ENCODE measurements around the gene FBXL19. TPM values are rescaled to one million over a fixed set of nuclear protein-coding genes. Genes with fewer than 3 reads are reported as not detected.

Gene FBXL19
- polyA plus RNA-seq, 1 of the 3 experiments (the other 2 are of a cell fraction), result 20.6 TPM

DNA sequence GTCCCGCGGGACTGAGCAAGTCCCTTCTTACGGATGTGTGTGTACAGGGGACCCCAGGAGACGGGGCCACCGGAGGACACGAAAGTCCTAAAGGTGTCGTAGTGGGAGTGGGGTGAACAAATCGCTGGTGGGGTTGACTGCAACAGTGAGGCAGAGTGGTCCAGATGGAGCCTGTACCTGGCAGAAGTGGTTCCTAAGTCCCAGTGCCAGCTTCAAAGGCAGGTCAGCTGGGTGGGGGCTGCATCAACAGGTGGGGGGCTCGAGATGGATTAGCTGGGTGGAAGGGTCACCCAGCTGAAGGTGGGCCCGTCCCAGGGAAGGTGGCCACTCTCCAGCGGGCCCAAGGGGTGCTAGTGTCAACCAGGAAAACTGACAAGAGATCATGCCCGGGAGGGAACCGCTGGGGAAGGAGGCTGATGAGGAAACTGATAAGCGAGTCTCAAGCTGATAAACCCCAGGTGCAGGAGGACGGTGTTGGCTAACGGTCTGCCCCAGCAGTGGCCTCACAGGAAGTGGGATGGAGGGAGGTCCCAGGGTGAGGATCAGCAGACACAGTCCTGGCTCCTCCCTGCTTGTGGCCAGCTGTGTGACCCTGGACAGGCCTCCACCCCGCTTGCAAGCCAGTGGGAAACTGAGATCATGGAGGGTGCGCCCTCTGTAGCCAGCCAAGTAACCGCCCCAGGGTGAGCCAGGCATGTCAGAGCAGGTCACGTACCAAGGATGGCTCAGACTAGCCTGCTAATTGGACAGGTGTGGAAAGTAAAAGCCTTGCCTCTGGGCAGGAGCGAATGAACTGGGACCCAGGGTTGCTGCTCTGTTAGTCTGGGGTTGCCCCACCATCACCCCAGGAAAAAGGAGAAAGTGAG is 26.5 kb downstream of the FBXL19 start (continued):
- no peak for TF ChIP-seq EZH2phosphoT487 (IDR thresholded peaks at IDR 0.05; ENCODE audit: borderline replicate concordance, low read depth)
- TF ChIP-seq GABPA (IDR thresholded peaks at IDR 0.05; ENCODE audit: low read depth), result no peak
- TF ChIP-seq, protein P1, sequence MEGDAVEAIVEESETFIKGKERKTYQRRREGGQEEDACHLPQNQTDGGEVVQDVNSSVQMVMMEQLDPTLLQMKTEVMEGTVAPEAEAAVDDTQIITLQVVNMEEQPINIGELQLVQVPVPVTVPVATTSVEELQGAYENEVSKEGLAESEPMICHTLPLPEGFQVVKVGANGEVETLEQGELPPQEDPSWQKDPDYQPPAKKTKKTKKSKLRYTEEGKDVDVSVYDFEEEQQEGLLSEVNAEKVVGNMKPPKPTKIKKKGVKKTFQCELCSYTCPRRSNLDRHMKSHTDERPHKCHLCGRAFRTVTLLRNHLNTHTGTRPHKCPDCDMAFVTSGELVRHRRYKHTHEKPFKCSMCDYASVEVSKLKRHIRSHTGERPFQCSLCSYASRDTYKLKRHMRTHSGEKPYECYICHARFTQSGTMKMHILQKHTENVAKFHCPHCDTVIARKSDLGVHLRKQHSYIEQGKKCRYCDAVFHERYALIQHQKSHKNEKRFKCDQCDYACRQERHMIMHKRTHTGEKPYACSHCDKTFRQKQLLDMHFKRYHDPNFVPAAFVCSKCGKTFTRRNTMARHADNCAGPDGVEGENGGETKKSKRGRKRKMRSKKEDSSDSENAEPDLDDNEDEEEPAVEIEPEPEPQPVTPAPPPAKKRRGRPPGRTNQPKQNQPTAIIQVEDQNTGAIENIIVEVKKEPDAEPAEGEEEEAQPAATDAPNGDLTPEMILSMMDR (IDR thresholded peaks at IDR 0.05), result no peak
- no peak for TF ChIP-seq NFIC (IDR thresholded peaks at IDR 0.05; ENCODE audit: borderline replicate concordance)
- peak; percentile 47; the same call in 1 of the 2 replicates for TF ChIP-seq TCF12 (IDR thresholded peaks at IDR 0.05)
- TF ChIP-seq RFX5 (IDR thresholded peaks at IDR 0.05; ENCODE audit: low read length), result no peak
- no peak for TF ChIP-seq YY1 (IDR thresholded peaks at IDR 0.05; ENCODE audit: low read depth)
- TF ChIP-seq ZBTB33 (IDR thresholded peaks at IDR 0.05; ENCODE audit: borderline replicate concordance, low read depth), result no peak
- TF ChIP-seq POLR2AphosphoS5 (IDR thresholded peaks at IDR 0.05; ENCODE audit: low read depth, low read length), result peak; percentile 91
- TF ChIP-seq, protein P2, sequence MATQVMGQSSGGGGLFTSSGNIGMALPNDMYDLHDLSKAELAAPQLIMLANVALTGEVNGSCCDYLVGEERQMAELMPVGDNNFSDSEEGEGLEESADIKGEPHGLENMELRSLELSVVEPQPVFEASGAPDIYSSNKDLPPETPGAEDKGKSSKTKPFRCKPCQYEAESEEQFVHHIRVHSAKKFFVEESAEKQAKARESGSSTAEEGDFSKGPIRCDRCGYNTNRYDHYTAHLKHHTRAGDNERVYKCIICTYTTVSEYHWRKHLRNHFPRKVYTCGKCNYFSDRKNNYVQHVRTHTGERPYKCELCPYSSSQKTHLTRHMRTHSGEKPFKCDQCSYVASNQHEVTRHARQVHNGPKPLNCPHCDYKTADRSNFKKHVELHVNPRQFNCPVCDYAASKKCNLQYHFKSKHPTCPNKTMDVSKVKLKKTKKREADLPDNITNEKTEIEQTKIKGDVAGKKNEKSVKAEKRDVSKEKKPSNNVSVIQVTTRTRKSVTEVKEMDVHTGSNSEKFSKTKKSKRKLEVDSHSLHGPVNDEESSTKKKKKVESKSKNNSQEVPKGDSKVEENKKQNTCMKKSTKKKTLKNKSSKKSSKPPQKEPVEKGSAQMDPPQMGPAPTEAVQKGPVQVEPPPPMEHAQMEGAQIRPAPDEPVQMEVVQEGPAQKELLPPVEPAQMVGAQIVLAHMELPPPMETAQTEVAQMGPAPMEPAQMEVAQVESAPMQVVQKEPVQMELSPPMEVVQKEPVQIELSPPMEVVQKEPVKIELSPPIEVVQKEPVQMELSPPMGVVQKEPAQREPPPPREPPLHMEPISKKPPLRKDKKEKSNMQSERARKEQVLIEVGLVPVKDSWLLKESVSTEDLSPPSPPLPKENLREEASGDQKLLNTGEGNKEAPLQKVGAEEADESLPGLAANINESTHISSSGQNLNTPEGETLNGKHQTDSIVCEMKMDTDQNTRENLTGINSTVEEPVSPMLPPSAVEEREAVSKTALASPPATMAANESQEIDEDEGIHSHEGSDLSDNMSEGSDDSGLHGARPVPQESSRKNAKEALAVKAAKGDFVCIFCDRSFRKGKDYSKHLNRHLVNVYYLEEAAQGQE (IDR thresholded peaks at IDR 0.05; ENCODE audit: low read depth, low read length), result no peak
- no peak for TF ChIP-seq IRF3 (IDR thresholded peaks at IDR 0.05; ENCODE audit: low read depth, low read length)
- no peak for TF ChIP-seq CHD2 (IDR thresholded peaks at IDR 0.05; ENCODE audit: low read length, partially characterized antibody)
- TF ChIP-seq JUND (IDR thresholded peaks at IDR 0.05), result no peak
- TF ChIP-seq FOSL2 (IDR thresholded peaks at IDR 0.05; ENCODE audit: borderline replicate concordance, low read depth), result no peak
- no peak for TF ChIP-seq RAD21 (IDR thresholded peaks at IDR 0.05; ENCODE audit: low read length)
- TF ChIP-seq, protein P3, sequence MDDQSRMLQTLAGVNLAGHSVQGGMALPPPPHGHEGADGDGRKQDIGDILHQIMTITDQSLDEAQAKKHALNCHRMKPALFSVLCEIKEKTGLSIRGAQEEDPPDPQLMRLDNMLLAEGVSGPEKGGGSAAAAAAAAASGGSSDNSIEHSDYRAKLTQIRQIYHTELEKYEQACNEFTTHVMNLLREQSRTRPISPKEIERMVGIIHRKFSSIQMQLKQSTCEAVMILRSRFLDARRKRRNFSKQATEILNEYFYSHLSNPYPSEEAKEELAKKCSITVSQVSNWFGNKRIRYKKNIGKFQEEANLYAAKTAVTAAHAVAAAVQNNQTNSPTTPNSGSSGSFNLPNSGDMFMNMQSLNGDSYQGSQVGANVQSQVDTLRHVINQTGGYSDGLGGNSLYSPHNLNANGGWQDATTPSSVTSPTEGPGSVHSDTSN (IDR thresholded peaks at IDR 0.05), result peak; percentile 8
- no peak for TF ChIP-seq NRF1 (IDR thresholded peaks at IDR 0.05; ENCODE audit: low read depth, low read length)
- TF ChIP-seq FOXM1 (IDR thresholded peaks at IDR 0.05; ENCODE audit: low read depth), result no peak
- TF ChIP-seq SMC3 (IDR thresholded peaks at IDR 0.05; ENCODE audit: low read depth, low read length), result no peak
